SW480 (cell line): ENCODE data around the gene MLLT1.

Source experiments
- DNase-seq: peaks from one replicate; pipeline ENCODE4 v3.0.0-alpha.2; 2016; ENCODE audit warnings: low spot score

Gene MLLT1

DNA sequence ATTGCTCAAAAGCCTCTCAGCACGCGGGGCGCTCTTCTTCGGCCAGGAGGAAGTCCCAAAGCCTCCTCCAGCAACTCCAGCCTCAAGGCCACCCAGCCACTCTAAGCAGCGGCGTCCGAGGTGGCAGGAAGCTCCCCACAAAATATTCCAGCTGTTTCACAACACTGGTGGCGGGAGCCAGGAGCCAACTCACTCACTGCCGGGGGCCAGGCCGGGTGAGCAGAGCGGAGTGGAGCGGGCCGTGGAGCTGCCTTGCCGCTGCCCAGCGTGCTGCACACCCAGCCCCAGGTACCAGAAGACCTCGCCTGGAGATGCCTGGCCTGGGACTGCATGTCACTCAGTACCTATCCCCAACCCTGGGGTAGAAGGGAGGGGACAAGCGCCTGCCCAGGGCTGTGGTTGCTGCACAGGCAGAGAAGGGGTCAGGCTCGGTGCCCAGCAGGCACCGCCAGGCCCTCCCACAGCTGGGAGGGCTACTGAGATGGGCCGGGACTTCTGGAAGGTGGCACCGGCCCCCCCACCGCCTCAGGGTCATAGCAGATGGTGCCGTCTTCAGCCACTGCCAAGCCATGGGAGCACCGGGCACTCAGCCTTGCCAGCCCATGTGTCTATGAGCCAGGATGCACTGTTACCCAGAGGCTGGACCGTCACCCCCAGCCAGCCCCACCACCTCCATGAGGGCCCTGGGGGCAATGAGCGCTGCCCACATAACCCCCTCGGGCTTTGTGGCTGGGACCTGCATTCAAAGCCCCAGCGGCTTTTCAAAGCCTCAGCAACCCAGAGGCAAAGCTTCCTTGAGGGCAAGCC, 59.2 kb downstream of the MLLT1 start:
- no peak for DNase-seq

DNA sequence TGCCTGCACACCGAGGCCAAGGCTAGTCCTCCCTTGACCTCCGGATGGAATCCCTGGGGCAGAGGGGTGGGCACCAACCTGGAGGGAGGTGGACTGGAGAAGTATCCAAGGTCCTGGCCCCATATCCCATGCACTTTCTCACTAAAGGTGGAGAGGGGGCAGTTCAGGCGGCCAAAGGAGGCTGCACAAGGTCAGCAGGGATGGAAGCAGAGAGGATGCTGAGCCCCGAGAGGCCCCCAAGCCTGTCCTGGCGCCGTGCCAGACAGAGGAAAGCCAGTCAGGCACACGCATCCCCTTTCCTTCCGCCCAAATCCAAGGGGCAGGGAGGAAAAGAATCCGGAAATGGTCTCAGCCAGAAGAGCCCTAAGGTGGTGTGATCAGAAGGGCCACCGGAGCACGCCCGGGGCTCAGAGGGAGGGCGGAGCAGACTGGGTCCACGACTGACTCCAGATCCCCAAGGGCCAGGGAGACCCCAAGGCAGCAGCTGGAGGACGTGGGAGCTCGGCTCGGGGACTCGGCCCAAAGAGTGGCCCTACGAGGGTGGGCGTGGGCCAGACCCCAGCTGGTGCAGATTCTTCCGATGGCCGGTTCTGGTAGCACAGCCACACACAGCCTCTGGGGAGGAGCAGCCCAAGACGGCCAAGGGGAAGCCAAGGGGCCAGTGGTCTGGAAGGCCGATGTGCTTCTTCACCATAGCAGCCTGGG, 60.0 kb downstream of the MLLT1 start:
- DNase-seq = no peak

DNA sequence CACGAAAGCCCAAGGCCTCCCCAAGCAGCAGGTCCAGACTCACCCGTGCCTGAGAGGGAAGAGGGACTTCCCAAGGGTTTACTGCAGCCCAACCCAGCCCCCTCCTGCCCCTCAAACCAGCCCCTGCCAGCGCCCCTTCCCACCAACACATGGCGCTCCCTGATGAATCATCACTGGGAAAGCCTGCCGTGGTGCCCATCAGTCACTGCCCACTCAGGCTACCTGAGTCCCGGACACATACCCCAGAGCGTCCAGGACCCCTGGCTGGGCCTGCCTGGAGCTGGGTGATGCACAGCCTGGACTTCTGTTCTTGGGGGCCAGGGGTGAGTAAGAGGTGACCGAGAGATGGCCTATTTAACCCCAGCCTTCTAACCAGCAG, 60.6 kb downstream of the MLLT1 start:
- no peak for DNase-seq

DNA sequence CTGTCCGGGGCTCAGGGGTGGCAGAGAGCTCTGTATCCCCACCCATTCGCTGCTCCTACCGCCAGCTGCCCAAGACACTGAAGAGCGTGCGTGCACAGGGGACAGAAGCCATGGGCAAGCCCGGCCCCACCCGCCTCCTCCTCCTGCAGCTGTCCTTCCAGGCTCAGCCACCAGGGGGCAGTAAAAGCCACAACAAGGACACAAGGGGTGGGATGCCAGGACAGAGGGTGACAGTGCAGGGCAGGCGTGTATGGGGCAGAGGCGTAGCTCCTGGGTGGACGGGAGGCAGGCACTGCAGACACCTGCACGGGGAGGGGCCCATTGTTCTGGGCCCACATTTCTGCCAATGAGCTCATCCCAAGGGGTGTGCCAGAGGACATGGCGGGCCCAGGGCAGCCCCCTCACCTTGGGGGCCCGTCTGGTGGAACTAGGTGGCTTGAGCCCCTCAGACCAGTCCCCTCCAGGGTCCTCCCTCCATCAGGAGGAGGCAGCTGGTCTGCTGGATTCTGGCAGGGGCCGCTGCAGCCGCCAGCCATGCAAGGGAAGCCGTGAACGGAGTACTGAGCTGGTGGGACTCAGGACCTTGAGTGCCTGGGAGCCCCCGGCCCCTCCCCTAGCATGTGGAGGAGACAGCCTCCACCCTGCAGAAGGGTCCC, 61.2 kb downstream of the MLLT1 start:
- peak; percentile 60 for DNase-seq

DNA sequence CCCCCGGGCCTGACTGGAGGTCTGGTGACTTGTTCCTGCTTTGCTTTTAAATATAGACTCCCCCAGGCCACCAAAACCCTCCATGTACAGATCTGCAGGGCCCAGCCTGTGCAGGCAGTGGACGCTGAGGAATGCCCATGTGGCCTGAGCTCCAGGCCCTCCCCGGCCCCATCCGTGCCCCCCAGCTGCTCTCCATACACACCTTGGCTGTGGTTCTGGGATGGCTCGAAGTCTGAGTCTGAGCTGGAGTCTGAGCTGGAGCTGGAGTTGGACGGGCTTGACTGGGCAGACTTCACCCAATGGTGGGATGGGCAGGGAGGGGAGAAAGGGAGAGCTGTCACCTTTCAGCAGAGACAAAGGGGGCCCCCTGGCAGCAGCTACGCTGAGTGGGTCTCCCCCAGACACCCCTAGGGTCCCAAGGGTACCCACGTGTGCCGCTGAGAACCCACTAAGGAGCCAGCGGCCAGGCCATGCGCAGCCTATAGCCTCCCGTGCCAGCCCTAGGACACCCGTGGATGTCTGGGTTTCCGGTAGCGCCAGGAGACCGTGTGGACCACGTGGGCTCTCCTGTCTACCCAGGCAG, 61.9 kb downstream of the MLLT1 start:
- no peak for DNase-seq

DNA sequence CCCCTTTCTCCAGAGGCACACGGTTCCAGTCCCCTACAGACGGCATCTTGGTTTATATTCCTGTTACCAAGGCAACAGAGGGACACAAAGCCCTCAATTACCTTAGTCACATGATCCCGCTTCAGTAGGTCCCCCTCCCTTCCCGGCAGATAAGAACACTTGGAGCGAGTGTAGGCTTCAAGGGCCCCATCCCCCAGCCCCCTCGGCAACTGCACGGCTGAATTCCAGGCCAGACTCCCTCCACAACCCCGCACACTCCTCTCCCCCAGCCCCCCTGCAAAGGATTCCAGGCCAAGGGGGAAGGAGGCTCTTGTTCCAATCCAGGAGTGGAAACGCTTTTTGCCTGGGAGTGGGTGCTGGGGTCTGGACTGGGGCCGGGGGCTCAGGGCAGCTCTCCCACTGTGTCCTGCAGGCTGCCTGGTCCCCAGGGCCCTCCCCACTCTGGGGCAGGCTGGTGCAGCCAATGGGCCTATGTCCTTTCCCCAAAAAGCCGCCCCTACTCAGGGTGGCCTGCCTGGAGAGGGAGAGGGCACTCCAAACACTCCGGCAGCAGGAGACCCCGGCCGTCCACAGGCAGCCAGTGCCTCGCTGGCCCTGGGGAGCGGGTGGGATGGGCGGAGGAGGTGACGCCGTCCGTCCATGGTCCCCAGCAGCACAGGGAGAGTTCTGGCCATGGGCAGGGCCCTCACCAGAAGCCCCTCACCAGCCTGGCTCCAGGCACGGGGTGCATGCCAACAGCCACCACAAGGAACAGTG, 62.6 kb downstream of the MLLT1 start:
- no peak for DNase-seq

DNA sequence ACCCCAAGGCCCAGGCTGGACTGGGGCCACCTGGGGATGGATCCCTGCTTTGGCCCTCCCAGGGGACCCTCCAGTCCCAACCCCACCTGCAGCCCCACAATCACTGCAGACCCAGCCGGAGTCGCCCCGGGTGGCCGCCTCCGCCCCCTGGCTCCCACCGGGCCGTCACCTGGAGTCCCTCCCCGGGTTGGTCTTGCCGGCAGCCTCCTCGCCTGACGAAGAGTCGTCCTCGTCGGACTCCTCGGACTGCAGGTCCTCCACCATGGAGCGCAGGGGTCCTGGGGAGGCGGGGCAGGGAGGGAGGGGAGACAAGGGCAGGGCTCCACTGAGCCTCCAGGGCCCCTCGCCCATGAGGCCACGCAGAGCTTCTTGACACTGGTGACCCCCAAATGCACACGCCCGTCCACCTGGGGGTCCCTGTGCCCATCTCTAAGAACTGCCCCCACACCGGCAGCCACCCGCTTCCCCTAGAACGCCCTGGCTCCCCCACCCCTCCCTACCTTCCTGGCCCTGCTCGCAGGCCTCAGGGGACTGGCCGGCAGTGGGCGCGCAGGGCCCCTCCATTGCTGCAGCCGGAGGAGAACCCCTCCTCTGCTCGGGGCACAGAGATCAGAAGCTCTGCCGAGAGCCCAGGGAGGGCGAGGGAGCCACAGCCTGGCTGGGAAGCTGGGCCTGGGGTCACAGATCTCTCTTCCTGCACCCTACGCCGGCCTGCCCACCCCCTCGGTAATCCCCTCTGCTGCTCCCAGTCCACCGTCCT, 63.4 kb downstream of the MLLT1 start:
- DNase-seq = no peak

DNA sequence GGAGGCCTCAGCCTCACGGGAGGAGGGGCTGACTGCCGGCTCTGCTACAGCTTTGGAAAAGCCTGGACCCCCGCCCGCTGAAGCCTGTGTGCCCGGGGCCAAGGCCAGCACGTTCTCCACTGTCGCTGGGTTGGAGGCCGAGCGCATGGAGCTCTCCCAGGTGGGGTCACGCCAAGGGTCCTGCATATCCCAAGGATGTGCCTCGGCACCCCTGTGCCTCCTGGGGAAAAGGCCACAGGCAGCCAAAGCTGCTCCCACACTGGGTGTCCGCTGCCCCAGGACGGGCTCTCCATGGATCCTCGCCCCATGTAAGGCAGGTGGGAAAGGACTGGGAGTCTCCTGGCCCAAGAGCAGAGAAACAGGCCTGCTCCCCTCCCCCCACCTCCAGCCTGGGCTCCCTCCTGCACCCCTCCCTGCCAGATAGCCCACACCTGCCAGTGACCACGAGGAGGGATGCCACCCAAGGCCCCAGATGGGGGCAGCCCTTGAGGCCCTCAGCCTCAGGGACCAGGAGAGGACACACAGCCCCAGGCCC, 64.0 kb downstream of the MLLT1 start:
- no peak for DNase-seq

DNA sequence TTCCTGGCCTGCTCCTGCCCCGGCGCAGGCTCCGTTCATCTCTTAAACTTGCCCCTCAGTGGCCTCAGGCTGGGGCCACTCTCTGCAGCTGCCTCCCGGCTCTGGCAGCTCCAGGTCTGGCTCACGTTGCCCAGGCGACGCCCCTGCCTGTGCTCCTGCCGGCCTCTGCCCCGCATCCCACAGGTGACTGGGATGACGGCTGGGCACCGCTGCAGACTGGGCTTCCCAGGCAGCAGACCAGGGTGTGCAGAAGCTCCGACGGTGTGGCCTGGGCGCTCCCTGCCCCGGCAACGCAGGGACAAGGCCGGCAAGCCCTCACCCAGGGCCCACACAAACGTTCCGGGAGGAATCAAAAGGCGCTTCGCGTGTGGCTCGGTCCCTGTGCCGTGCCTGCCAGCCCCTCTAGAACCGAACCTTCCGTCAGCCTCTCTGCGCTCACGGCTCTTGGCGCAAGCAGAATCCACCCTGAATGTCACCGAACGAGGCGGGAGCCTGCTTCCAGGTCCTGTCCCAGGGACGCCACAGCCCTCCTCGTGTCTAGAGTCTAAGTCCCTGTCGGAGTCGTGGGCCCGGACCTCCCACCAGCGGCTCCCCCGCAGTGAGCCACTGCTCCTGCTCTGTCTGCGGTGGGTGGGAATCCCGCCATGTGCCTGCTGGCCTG, 64.8 kb downstream of the MLLT1 start:
- no peak for DNase-seq

DNA sequence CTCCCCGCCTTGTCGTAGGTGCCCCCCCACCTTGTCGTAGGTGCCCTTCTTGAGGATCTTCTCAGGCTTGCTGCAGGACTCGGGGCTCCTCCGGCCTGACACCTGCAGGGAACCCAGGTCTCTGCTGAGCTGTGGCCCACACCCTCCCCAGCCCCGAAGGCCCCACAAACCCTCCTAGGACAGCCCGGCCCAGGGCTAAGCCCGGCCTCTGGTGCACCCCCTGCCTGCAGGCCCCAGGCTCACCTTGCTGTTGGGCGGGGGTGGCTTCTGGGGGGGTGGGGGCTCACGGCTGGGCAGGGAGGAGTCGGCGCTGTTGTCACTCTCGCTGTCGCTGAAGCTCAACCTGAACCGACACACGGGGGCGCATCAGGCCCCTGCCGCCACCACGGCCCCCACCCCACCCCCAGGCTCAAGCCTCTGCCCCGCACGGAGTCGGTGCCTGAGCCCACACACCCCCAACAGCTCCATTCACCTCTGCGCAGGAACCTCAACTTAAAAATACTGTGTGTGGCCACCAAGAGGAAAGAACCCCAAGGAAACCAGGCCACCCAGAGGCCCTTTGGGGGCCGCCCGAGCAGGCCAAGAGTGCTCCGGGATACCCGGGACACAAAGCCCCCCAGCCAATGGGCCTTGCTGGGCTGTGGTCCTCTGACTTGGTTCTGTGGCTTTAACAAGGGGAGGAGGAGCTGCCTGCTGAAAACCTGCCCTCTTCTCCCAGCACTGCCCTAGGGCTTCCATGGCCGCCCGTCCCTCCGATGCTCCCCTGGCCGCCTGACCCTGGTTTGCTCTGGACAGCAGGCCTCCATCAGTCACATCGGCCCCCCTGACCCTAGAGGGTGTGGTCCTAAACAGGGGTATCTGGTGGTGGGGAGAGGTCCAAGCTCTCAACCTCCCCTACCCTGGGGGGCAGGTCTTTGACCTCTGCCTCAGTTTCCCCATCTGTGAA, 65.8 kb downstream of the MLLT1 start:
- no peak for DNase-seq

DNA sequence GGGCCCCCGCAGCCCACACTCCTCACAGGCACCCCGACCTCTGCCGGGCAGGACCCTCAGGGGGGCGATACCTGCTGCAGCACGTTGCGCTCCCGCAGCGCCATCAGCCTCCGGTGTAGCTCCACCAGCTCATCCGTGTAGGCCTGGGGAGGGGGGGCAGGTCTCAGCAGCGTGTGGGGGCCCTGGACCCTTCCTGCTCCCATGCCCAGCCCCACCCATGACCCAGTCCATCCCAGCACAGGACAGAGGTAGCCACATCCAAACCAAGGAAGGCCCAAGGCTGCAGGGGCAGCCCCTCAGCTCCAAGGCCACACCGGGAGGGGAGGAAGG, 66.5 kb downstream of the MLLT1 start:
- no peak for DNase-seq

DNA sequence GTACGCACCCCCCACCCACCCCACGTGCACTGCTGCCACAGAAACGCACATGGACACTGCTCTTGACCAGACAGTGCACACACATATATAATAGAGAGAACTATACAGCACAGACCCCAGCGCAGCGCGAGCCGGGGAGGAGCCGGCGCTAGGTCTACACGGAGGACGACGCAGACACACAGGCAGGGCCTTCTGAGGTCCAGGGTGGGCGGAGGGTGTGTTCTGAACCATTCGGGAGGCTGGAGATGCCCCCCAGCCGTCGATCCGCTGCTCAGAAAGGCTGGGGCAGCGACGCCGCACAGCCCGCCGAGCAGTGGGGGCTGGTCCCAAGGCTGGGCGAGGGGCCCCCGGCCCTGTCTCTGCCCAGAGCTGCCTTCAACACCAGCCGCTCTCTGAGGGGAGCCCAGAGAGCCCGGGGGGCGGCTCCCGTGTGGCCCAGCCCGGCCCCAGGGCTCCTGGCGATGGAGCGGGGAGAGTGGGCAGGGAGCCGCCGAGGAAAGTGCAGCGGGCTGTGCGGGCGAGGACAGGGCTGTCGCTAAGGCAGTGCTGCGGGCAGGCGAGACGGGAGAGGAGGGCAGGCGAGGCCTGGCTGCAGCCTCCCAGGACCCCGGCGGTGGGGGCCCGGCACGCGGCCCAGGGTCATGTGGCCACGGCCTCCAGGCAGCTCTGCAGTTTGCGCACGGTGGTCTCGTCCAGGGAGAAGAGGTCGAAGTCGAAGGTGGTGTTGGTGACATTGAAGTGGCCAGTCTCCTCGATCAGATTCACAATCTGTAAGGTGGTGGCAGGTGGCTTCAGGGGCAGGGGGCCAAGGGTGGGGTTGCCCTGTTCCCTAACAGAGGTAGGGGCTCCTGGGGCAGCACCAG, 67.1 kb downstream of the MLLT1 start:
- no peak for DNase-seq

DNA sequence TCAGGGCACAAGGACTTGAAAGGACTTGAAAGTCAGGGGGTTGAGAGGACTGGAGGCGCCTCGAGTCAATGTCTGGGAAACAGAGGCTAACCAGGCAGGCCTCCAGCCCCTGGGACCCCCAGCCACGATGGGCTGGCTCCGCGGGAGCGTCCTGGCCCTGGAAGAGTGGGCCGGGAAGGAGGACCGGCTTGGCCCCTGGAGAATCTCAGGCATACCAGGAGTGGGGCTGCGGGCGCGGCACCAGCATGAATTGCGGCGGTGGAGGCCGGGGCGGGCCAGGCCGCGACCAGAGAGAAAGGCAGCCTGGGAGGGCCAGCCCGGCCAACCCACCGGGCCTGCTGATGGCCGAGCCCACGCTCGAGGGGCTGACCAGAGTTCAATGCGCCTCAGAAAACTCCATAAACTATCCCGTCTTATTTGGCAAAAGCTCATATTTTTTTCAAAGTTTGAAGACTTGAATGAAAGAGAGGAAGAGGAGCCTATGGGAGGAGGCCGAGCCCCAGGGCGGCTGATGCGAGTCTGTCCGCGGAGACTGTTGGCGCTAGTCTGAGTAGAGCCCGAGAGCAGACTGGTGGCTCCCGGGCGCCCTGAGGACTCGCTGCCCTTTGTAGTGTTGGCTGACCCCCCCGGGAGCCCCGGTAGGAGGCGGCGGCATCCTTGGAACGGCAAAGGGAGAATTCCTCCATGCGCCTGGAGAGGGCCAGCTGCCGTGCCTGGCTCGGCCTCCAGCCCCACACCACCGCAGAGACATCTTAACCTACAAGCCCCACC, 68.0 kb downstream of the MLLT1 start:
- no peak for DNase-seq

DNA sequence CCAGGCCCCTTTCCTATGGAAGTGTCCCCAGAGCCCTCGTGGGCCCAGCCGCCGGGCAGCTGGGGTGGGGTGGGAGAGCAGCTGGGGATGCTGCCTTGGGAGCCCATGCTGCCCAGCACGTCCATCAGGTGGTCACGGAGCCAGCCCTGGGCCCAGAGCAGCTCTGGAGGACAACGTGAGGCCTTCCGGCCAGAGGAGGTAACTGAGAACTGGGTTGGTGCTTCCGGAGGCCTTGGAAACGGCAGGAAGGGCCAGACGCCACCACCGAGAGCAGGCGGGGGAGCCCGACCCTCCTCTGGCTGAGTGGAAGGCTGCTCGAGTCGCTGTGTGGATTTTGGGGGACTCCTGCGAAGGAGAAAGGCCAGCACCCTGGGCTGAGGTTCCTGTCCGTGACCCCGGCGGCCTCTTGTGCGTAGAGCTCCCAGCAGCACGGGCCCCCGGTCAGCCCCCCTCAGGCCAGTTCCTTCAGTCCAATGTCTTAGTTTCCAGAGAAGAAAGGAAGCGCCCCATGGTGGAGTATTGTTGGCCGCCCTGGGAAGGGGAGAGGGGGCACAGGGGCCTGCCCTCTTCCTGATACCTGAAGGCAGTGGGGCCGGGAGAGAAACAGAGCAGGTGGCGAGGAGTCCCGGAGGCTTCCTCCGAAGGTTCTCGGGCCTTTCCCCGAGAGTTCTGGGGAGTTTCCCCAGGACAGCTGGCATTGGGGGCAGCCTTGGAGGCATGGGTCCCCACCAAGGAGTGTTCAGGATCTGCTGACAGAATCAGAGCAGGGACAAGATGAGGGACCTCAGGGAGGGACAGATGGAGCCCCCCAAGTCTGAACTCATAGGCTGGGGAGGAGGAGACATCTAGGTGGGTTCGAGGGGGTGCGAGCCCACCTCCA, 68.8 kb downstream of the MLLT1 start:
- DNase-seq = no peak

DNA sequence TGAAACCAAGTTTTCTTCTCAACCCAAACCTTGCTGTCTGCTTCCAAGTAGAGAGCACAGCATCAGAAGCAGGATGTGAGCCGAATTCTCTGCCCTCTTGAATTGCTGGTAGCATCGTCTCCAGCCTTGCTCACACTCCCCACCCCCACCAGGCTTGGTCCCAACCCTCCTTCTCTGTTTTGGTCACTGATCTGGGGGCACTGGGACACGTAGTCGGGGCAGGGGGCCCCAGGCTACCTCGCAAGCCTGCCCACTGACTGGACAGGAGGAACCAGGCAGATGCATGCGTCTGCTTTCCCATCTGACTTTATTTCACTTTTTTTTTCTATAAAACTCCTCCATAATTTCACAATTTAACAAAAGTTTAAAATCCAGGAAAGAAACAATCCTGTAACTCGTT, 69.7 kb downstream of the MLLT1 start:
- no peak for DNase-seq

DNA sequence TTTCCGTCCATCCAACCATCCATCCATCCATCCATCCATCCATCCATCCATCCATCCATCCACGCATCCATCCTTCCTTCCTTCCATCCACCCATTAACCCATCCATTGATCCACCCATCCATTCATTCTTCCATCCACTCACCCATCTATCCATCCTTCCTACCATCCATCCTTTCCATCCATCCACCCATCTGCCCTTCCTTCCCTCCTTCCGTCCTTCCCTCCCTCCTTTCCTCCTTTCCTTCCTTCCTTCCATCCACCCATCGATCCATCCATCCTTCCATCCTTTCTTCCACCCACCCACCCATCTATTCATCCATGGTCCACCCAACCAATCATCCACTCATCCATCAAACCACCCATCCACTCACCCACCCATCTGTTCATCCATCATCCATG, 70.1 kb downstream of the MLLT1 start:
- no peak for DNase-seq

DNA sequence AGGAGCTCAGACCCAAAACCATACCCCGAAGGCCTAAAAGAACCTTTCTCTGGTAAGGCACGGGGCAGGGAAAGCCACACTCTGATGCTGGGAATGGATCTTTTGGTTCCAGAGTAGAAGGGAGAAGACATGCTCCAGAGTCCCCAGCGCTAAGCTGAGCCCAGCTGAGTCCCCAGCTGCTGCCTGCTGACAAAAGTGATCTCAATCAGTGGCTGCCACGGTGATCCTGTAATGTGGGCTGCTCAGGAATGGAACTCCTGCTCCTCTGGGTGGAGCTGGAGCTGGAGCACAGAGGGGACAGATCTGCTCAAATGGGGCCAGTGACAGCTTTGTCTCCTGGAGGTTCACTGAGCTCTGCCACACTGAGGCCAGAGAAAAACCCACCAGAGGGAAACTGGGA, 70.5 kb downstream of the MLLT1 start:
- DNase-seq = no peak
